WTC11 (cell line): ENCODE data around the gene RECK. TPM values are rescaled to one million over a fixed set of nuclear protein-coding genes. Genes with fewer than 3 reads are reported as not detected.
A peak's percentile ranks its signal among the peaks of the same experiment; 100 is the strongest.

ENCODE experiments used
- ATAC-seq: fragments of 200-7000 bp; cut with Tn5 transposase; 2 replicates; pipeline ENCODE4 v1.10.0; 2021; ENCODE audit warnings: mild to moderate bottlenecking, moderate library complexity
- CTCF ChIA-PET: fragments of 300-600 bp; sonication (Branson Sonifier 250); formaldehyde crosslinking; loops from one replicate; lab custom pipeline; 2021; ENCODE audit warnings: antibody characterized with exemption; lab: Charles Lee
- POLR2A ChIA-PET: fragments of 350-600 bp; sonication (Branson Sonifier 250); formaldehyde crosslinking; loops from one replicate; lab custom pipeline; 2021; ENCODE audit warnings: antibody characterized with exemption; lab: Charles Lee
- DNase-seq: peaks from one replicate; pipeline ENCODE4 v3.0.0; 2021; ENCODE audit warnings: low spot score
- H3K27ac Mint-ChIP-seq: 2 replicates; pipeline ENCODE4 v1.8.0; 2021; ENCODE audit warnings: mixed read lengths
- H3K27me3 Mint-ChIP-seq: 2 replicates; pipeline ENCODE4 v1.8.0; 2021; ENCODE audit warnings: low read depth, mild to moderate bottlenecking, moderate library complexity, mixed read lengths
- H3K36me3 Mint-ChIP-seq: 2 replicates; pipeline ENCODE4 v1.8.0; 2021; ENCODE audit warnings: mixed read lengths
- H3K4me1 Mint-ChIP-seq: 2 replicates; pipeline ENCODE4 v1.8.0; 2022; ENCODE audit warnings: mixed read lengths
- H3K4me3 Mint-ChIP-seq: 2 replicates; pipeline ENCODE4 v1.8.0; 2021; ENCODE audit warnings: mild to moderate bottlenecking, moderate library complexity, mixed read lengths
- H3K9me3 Mint-ChIP-seq: 2 replicates; pipeline ENCODE4 v1.8.0; 2021; ENCODE audit warnings: mixed read lengths
- CBFB ChIP-seq: sonication (generic); formaldehyde crosslinking; IDR thresholded peaks from 2 replicates; pipeline ENCODE4 v1.8.1; 2022; ENCODE audit warnings: mild to moderate bottlenecking, low read depth, missing genetic modification reagents
- CTCF ChIP-seq: fragments of 200-600 bp; IDR thresholded peaks from 2 replicates; pipeline ENCODE4 v1.8.0; 2022; ENCODE audit warnings: antibody characterized with exemption
- FOXP1 ChIP-seq: sonication (generic); formaldehyde crosslinking; IDR thresholded peaks from 2 replicates; pipeline ENCODE4 v1.8.0; 2022; ENCODE audit warnings: missing genetic modification reagents, mild to moderate bottlenecking, moderate library complexity, borderline replicate concordance
- FOXP4 ChIP-seq: sonication (generic); formaldehyde crosslinking; IDR thresholded peaks from 2 replicates; pipeline ENCODE4 v1.8.0; 2022; ENCODE audit warnings: mild to moderate bottlenecking, missing genetic modification reagents
- GTF2I ChIP-seq: fragments of 250-450 bp; sonication (Bioruptor Pico); conservative IDR thresholded peaks from 2 replicates; pipeline ENCODE4 v1.4.0; 2021; ENCODE audit warnings: mild to moderate bottlenecking
- IRF1 ChIP-seq: sonication (generic); formaldehyde crosslinking; IDR thresholded peaks from 2 replicates; pipeline ENCODE4 v1.8.0; 2023; ENCODE audit warnings: missing genetic modification reagents
- MLX ChIP-seq: sonication (generic); formaldehyde crosslinking; IDR thresholded peaks from 2 replicates; pipeline ENCODE4 v1.8.1; 2023; ENCODE audit warnings: mild to moderate bottlenecking, missing genetic modification reagents, moderate library complexity
- NFATC4 ChIP-seq: fragments of 250-450 bp; sonication (Bioruptor Pico); IDR thresholded peaks from 2 replicates; pipeline ENCODE4 v1.9.0; 2021; ENCODE audit warnings: mild to moderate bottlenecking
- NR1H2 ChIP-seq: sonication (generic); formaldehyde crosslinking; IDR thresholded peaks from 2 replicates; pipeline ENCODE4 v1.9.0; 2021; ENCODE audit warnings: mild to moderate bottlenecking, moderate library complexity, missing genetic modification reagents
- PREB ChIP-seq: sonication (generic); formaldehyde crosslinking; IDR thresholded peaks from 2 replicates; pipeline ENCODE4 v1.8.1; 2022; ENCODE audit warnings: mild to moderate bottlenecking, missing genetic modification reagents, moderate library complexity, borderline replicate concordance
- RORB ChIP-seq: fragments of 250-450 bp; sonication (Bioruptor Pico); IDR thresholded peaks from 2 replicates; pipeline ENCODE4 v1.9.0; 2021; ENCODE audit warnings: mild to moderate bottlenecking
- SOX15 ChIP-seq: fragments of 250-450 bp; sonication (Bioruptor Pico); IDR thresholded peaks from 2 replicates; pipeline ENCODE4 v1.9.0; 2021; ENCODE audit warnings: mild to moderate bottlenecking
- STAT6 ChIP-seq: sonication (generic); formaldehyde crosslinking; conservative IDR thresholded peaks from 2 replicates; pipeline ENCODE4 v1.8.1; 2023; ENCODE audit warnings: mild to moderate bottlenecking, low read depth, missing genetic modification reagents, moderate library complexity
- TEAD1 ChIP-seq: sonication (generic); formaldehyde crosslinking; IDR thresholded peaks from 2 replicates; pipeline ENCODE4 v1.8.0; 2022; ENCODE audit warnings: mild to moderate bottlenecking, missing genetic modification reagents
- TP53 ChIP-seq: sonication (generic); formaldehyde crosslinking; IDR thresholded peaks from 2 replicates; pipeline ENCODE4 v1.8.1; 2023; ENCODE audit warnings: mild to moderate bottlenecking, missing genetic modification reagents
- ZBTB43 ChIP-seq: sonication (generic); formaldehyde crosslinking; IDR thresholded peaks from 2 replicates; pipeline ENCODE4 v1.8.1; 2023; ENCODE audit warnings: mild to moderate bottlenecking, missing genetic modification reagents
- ZNF263 ChIP-seq: sonication (generic); formaldehyde crosslinking; IDR thresholded peaks from 2 replicates; pipeline ENCODE4 v1.8.1; 2022; ENCODE audit warnings: low read depth, mild to moderate bottlenecking, moderate library complexity, missing genetic modification reagents
- total RNA-seq: library from RNA; stranded (reverse); gene quantifications from 3 replicates; pipeline ENCODE4 v1.2.3, GENCODE V29; 2021

RECK gene
- total RNA-seq, 1 experiment from 2014 or later = 11.2 TPM

GRCh38 chr9:36140086-36141084 lies 103.7 kb downstream of the RECK start:
- ATAC-seq = no peak
- Mint-ChIP-seq H3K4me3 (no peak overlapping the region), H3K36me3 (peaks cover 2% of the 10 kb centered on the region), H3K27ac (no peak overlapping the region), H3K9me3 (peaks cover 3% of the 10 kb centered on the region)
- TF ChIP-seq FOXP1 (CRISPR knock-in tag) (no peak), PREB (no peak), IRF1 (CRISPR knock-in tag) (no peak), GTF2I (no peak), NFATC4 (CRISPR knock-in tag) (no peak), SOX15 (CRISPR knock-in tag) (no peak), CBFB (CRISPR knock-in tag) (no peak), TP53 (CRISPR knock-in tag) (no peak), FOXP4 (CRISPR knock-in tag) (no peak)
- TF ChIP-seq, all 79 proteins: peak for 0
- CTCF ChIA-PET = interaction anchor here (1.6 to 2.1 kb wide), 2 partner anchors 23 to 26 kb away, joined by 6 to 10 read pairs; no protein-coding TSS in a partner anchor
- Mint-ChIP-seq H3K27me3 (peaks cover 58% of the 10 kb centered on the region), H3K4me1 (peaks cover 16% of the 10 kb centered on the region)
- no peak for DNase-seq
- POLR2A ChIA-PET = no interaction called here

GRCh38 chr9:36141288-36141687 lies 104.6 kb downstream of the RECK start:
- peak; percentile 46 for DNase-seq
- Mint-ChIP-seq H3K36me3 (peaks cover 11% of the 10 kb centered on the region), H3K4me3 (no peak overlapping the region)
- no peak for TF ChIP-seq STAT6 (CRISPR knock-in tag)
- TF ChIP-seq ZNF263 (CRISPR knock-in tag) = no peak
- TF ChIP-seq, all 79 proteins: peak for 0
- Mint-ChIP-seq H3K4me1 (peaks cover 9% of the 10 kb centered on the region), H3K27ac (no peak overlapping the region), H3K9me3 (peaks cover 12% of the 10 kb centered on the region), H3K27me3 (peaks cover 57% of the 10 kb centered on the region)
- ChIA-PET POLR2A (no interaction called here), CTCF (interaction anchor here (0.6 to 2.1 kb wide), 3 partner anchors 22 to 30 kb away, joined by 3 to 10 read pairs (median 6); no protein-coding TSS in a partner anchor)
- peak; percentile 57 for ATAC-seq

- peaks cover 13% of the 10 kb centered on the region for H3K36me3 Mint-ChIP-seq
- CTCF ChIA-PET = interaction anchor here (0.6 to 0.7 kb wide), 4 partner anchors 22 to 30 kb away, joined by 3 to 6 read pairs (median 4); no protein-coding TSS in a partner anchor
- POLR2A ChIA-PET = no interaction called here
- peaks cover 9% of the 10 kb centered on the region for H3K4me1 Mint-ChIP-seq
- ATAC-seq (no peak), DNase-seq (no peak)
- H3K27ac Mint-ChIP-seq = no peak overlapping the region
- H3K4me3 Mint-ChIP-seq = no peak overlapping the region
- TF ChIP-seq ZBTB43 (CRISPR knock-in tag) (no peak), MLX (CRISPR knock-in tag) (no peak), RORB (CRISPR knock-in tag) (no peak), SOX15 (CRISPR knock-in tag) (no peak), NR1H2 (CRISPR knock-in tag) (no peak), CTCF (no peak), TEAD1 (CRISPR knock-in tag) (no peak)
- H3K27me3 Mint-ChIP-seq = peaks cover 59% of the 10 kb centered on the region
- H3K9me3 Mint-ChIP-seq = peaks cover 14% of the 10 kb centered on the region
Measured at GRCh38 chr9:36141761-36142160, 105.0 kb downstream of the RECK start.
